ENCODE results near the gene MACC1.

The MACC1 gene

GRCh38 chr7:20206104-20206896, 10.9 kb downstream of the MACC1 start:
- no peak for DNase-seq

- no peak for DNase-seq
Observed at GRCh38 chr7:20203316-20203715, 13.9 kb downstream of the MACC1 start.

GRCh38 chr7:20201380-20201779, 15.8 kb downstream of the MACC1 start:
- DNase-seq = peak; percentile 80 to 91 (median 89)

GRCh38 chr7:20200971-20201370, 16.2 kb downstream of the MACC1 start:
- peak; percentile 39 to 66 (median 66) for DNase-seq

GRCh38 chr7:20200361-20200760, 16.8 kb downstream of the MACC1 start:
- peak; percentile 69 to 92 (median 89) for DNase-seq

- peak; percentile 88 to 96 (median 92) for DNase-seq
Observed at GRCh38 chr7:20199015-20199737, 18.0 kb downstream of the MACC1 start.

GRCh38 chr7:20198260-20198659, 18.9 kb downstream of the MACC1 start:
- DNase-seq = no peak

GRCh38 chr7:20197837-20198236, 19.3 kb downstream of the MACC1 start:
- DNase-seq = peak in 2 of 3 donors; percentile 53 to 58

GRCh38 chr7:20197125-20197748, 19.9 kb downstream of the MACC1 start:
- no peak for DNase-seq

GRCh38 chr7:20194343-20194995, 22.7 kb downstream of the MACC1 start:
- peak in 2 of 3 donors; percentile 43 to 56 for DNase-seq

- DNase-seq = peak in 2 of 3 donors; percentile 26 to 38
Observed at GRCh38 chr7:20193873-20194272, 23.3 kb downstream of the MACC1 start.

GRCh38 chr7:20193242-20193777, 23.9 kb downstream of the MACC1 start:
- DNase-seq = peak; percentile 23 to 63 (median 61)

- DNase-seq = peak in 1 of 3 donors; percentile 28
Observed at GRCh38 chr7:20191391-20191869, 25.8 kb downstream of the MACC1 start.

GRCh38 chr7:20190560-20191390, 26.4 kb downstream of the MACC1 start:
- DNase-seq = no peak

GRCh38 chr7:20189852-20190251, 27.3 kb downstream of the MACC1 start:
- no peak for DNase-seq

GRCh38 chr7:20188567-20188966, 28.6 kb downstream of the MACC1 start:
- no peak for DNase-seq

GRCh38 chr7:20187850-20188249, 29.3 kb downstream of the MACC1 start:
- peak; percentile 83 to 89 (median 84) for DNase-seq

GRCh38 chr7:20185988-20186387, 31.2 kb downstream of the MACC1 start:
- DNase-seq = no peak

- DNase-seq = no peak
Observed at GRCh38 chr7:20183086-20183485, 34.1 kb downstream of the MACC1 start.

- no peak for DNase-seq
Observed at GRCh38 chr7:20176578-20177242, 40.5 kb downstream of the MACC1 start.

- no peak for DNase-seq
Observed at GRCh38 chr7:20173828-20174227, 43.4 kb downstream of the MACC1 start.

Data from suppressor macrophage treated with lipopolysaccharide for 1 hour (primary cell).